ENCODE data around the gene ATP9B.

Gene ATP9B

GRCh38 chr18:79095216-79095615, 26.0 kb downstream of the ATP9B start:
- DNase-seq (ENCODE audit: low read depth), result no peak
- H3K4me3 ChIP-seq (ENCODE audit: low read depth, low read length), result no peak overlapping the region
- no peak for TF ChIP-seq CTCF (IDR thresholded peaks at IDR 0.05; ENCODE audit: low read depth, low read length, missing control alignments)

GRCh38 chr18:79100944-79101343, 31.8 kb downstream of the ATP9B start:
- TF ChIP-seq CTCF (IDR thresholded peaks at IDR 0.05; ENCODE audit: low read depth, low read length, missing control alignments), result no peak
- no peak for DNase-seq (ENCODE audit: low read depth)
- H3K4me3 ChIP-seq (ENCODE audit: low read depth, low read length), result no peak overlapping the region

GRCh38 chr18:79102886-79103285, 33.7 kb downstream of the ATP9B start:
- DNase-seq (ENCODE audit: low read depth), result no peak
- H3K4me3 ChIP-seq (ENCODE audit: low read depth, low read length), result no peak overlapping the region
- TF ChIP-seq CTCF (IDR thresholded peaks at IDR 0.05; ENCODE audit: low read depth, low read length, missing control alignments), result no peak

GRCh38 chr18:79104137-79104536, 34.9 kb downstream of the ATP9B start:
- H3K4me3 ChIP-seq (ENCODE audit: low read depth, low read length), result no peak overlapping the region
- no peak for TF ChIP-seq CTCF (IDR thresholded peaks at IDR 0.05; ENCODE audit: low read depth, low read length, missing control alignments)
- DNase-seq (ENCODE audit: low read depth), result no peak

GRCh38 chr18:79105455-79105854, 36.3 kb downstream of the ATP9B start:
- no peak for TF ChIP-seq CTCF (IDR thresholded peaks at IDR 0.05; ENCODE audit: low read depth, low read length, missing control alignments)
- H3K4me3 ChIP-seq (ENCODE audit: low read depth, low read length), result no peak overlapping the region
- no peak for DNase-seq (ENCODE audit: low read depth)

GRCh38 chr18:79106084-79106483, 36.9 kb downstream of the ATP9B start:
- DNase-seq (ENCODE audit: low read depth), result no peak
- no peak overlapping the region for H3K4me3 ChIP-seq (ENCODE audit: low read depth, low read length)
- TF ChIP-seq CTCF (IDR thresholded peaks at IDR 0.05; ENCODE audit: low read depth, low read length, missing control alignments), result no peak

GRCh38 chr18:79107886-79108285, 38.7 kb downstream of the ATP9B start:
- DNase-seq (ENCODE audit: low read depth), result no peak
- no peak overlapping the region for H3K4me3 ChIP-seq (ENCODE audit: low read depth, low read length)
- TF ChIP-seq CTCF (IDR thresholded peaks at IDR 0.05; ENCODE audit: low read depth, low read length, missing control alignments), result no peak

Measured in GM12864 (cell line).